ENCODE measurements around the gene FBXL4.

The FBXL4 gene

GRCh38 chr6:98941319-98941718, 6.4 kb downstream of the FBXL4 start:
- H3K27ac ChIP-seq: no peak overlapping the region
- peaks cover 3% of the 10 kb centered on the region for H3K9me3 ChIP-seq (ENCODE audit: severe bottlenecking)
- H3K27me3 ChIP-seq (ENCODE audit: insufficient read depth, low read depth, severe bottlenecking): no peaks in the 10 kb centered on the region
- H3K36me3 ChIP-seq: no peaks in the 10 kb centered on the region
- no peak overlapping the region for H3K4me3 ChIP-seq (ENCODE audit: low read depth, low read length)
- DNase-seq: no peak
- TF ChIP-seq CTCF (IDR thresholded peaks at IDR 0.05; ENCODE audit: low read depth, low read length): no peak

DNA sequence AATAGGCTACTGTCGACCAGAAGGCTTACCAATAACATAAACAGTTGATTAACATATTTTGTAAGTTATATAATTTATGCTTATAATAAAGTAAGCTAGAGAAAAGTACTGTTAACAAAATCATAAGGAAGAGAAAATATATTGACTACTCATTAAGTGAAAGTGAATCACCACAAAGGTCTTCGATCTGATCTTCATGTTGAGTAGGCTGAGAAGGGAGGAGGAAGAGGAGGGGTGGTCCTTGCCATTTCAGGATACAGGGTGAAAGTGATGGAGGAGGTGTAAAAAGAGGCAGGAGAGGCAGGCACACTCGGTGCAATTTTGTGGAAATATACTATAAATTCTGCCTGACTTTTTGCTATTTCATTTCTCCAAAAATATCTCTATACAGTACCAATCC, 10.4 kb downstream of the FBXL4 start:
- H3K4me3 ChIP-seq (ENCODE audit: low read depth, low read length): no peak overlapping the region
- DNase-seq: no peak
- no peak overlapping the region for H3K27ac ChIP-seq
- no peaks in the 10 kb centered on the region for H3K27me3 ChIP-seq (ENCODE audit: insufficient read depth, low read depth, severe bottlenecking)
- no peak for TF ChIP-seq CTCF (IDR thresholded peaks at IDR 0.05; ENCODE audit: low read depth, low read length)
- no peaks in the 10 kb centered on the region for H3K36me3 ChIP-seq
- H3K9me3 ChIP-seq (ENCODE audit: severe bottlenecking): peaks cover 3% of the 10 kb centered on the region

GRCh38 chr6:98932381-98932780, 15.4 kb downstream of the FBXL4 start:
- no peak for DNase-seq
- Histone ChIP-seq H3K27ac (peak overlapping the region; percentile 18; the same call in 1 of the 2 replicates), H3K9me3 (ENCODE audit: severe bottlenecking) (no peaks in the 10 kb centered on the region), H3K27me3 (ENCODE audit: insufficient read depth, low read depth, severe bottlenecking) (no peaks in the 10 kb centered on the region), H3K36me3 (0 out of 2 replicates have a peak, but pooled peaks cover 2% of the 10 kb centered on the region), H3K4me3 (ENCODE audit: low read depth, low read length) (no peak overlapping the region)
- no peak for TF ChIP-seq CTCF (IDR thresholded peaks at IDR 0.05; ENCODE audit: low read depth, low read length)

GRCh38 chr6:98931696-98932095, 16.1 kb downstream of the FBXL4 start:
- DNase-seq: no peak
- peaks cover 5% of the 10 kb centered on the region; the same call in 1 of the 2 replicates for H3K36me3 ChIP-seq
- H3K27ac ChIP-seq: no peak overlapping the region
- TF ChIP-seq CTCF (IDR thresholded peaks at IDR 0.05; ENCODE audit: low read depth, low read length): no peak
- H3K27me3 ChIP-seq (ENCODE audit: insufficient read depth, low read depth, severe bottlenecking): no peaks in the 10 kb centered on the region
- no peaks in the 10 kb centered on the region for H3K9me3 ChIP-seq (ENCODE audit: severe bottlenecking)
- no peak overlapping the region for H3K4me3 ChIP-seq (ENCODE audit: low read depth, low read length)

DNA sequence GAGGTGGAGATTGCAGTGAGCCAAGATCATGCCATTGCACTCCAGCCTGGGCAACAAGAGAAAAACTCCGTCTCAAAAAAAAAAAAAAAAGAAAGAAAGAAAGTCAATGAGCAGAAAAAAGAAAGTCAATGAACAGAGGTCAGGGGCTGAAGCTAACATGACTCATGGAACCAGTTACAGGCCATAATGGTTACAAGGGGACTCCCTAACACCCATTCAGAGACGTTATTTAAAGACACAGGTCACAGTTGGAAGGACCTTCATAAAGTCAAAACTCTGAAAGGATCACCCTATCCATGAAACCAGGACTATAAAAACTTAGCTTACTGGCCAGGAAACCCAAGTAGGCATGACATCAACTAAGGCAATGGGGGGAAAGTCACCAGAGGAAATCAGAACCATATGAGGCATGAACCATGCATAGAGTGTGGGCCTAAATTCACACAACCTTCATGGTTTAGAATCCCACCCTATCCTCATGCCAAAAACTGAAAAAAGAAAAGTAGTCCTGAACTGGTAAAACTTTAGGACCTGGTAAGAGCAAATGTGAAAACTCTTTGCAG, 18.2 kb downstream of the FBXL4 start:
- Histone ChIP-seq H3K9me3 (ENCODE audit: severe bottlenecking) (no peaks in the 10 kb centered on the region), H3K27ac (no peak overlapping the region), H3K4me3 (ENCODE audit: low read depth, low read length) (no peak overlapping the region), H3K27me3 (ENCODE audit: insufficient read depth, low read depth, severe bottlenecking) (no peaks in the 10 kb centered on the region), H3K36me3 (peaks cover 9% of the 10 kb centered on the region; the same call in 1 of the 2 replicates)
- TF ChIP-seq CTCF (IDR thresholded peaks at IDR 0.05; ENCODE audit: low read depth, low read length): no peak
- no peak for DNase-seq

- H3K27ac ChIP-seq: no peak overlapping the region
- no peak for DNase-seq
These were observed 19.1 kb downstream of the FBXL4 start for GRCh38 chr6:98928688-98929087.

More at GRCh38 chr6:98928688-98929087, 19.1 kb downstream of the FBXL4 start:
- Histone ChIP-seq H3K9me3 (ENCODE audit: severe bottlenecking) (no peaks in the 10 kb centered on the region), H3K27me3 (ENCODE audit: insufficient read depth, low read depth, severe bottlenecking) (no peaks in the 10 kb centered on the region), H3K4me3 (ENCODE audit: low read depth, low read length) (no peak overlapping the region), H3K36me3 (peaks cover 9% of the 10 kb centered on the region; the same call in 1 of the 2 replicates)
- TF ChIP-seq CTCF (IDR thresholded peaks at IDR 0.05; ENCODE audit: low read depth, low read length): no peak
